Breast epithelium (tissue), 4 donors: ENCODE measurements around the gene GLIPR1L1. TPM values are rescaled to one million over a fixed set of nuclear protein-coding genes. Genes with fewer than 3 reads are reported as not detected.

Experiments
- DNase-seq, 2 donors: peaks; one replicate each; pipeline ENCODE4 v3.0.0-alpha.2; 2019; ENCODE audit warnings: low spot score in 2 of 2
- H3K27ac ChIP-seq, 2 donors: fragments of 200-600 bp; sonication (generic) in 1 of 2; one replicate each; pipeline ENCODE4 v1.5.1; 2016 to 2019; ENCODE audit warnings: mild to moderate bottlenecking in 1 of 2
- H3K27me3 ChIP-seq, 2 donors: fragments of 200-600 bp; sonication (generic) in 1 of 2; one replicate each; pipeline versions ENCODE4 v1.5.1 to v1.6.0; 2017 to 2019; ENCODE audit warnings: control low read depth in 1 of 2, mild to moderate bottlenecking in 1 of 2
- H3K36me3 ChIP-seq: fragments of 200-600 bp; one replicate; pipeline ENCODE4 v1.5.1; 2019
- H3K4me1 ChIP-seq, 2 donors: fragments of 200-600 bp; sonication (generic); one replicate each; pipeline ENCODE4 v1.5.1; 2016 to 2019; ENCODE audit warnings: control low read depth in 1 of 2
- H3K4me3 ChIP-seq, 3 donors: fragments of 200-600 bp; sonication (generic); 1 replicate in 2 of 3; 2 replicates in 1 of 3; pipeline ENCODE4 v1.5.1; 2016 to 2019; ENCODE audit warnings: mild to moderate bottlenecking in 3 of 3, moderate library complexity in 2 of 3
- H3K9me3 ChIP-seq, 2 donors: fragments of 200-600 bp; sonication (generic) in 1 of 2; one replicate each; pipeline ENCODE4 v1.5.1; 2016 to 2019; ENCODE audit warnings: control low read depth in 1 of 2
- POLR2A ChIP-seq: fragments of 450-650 bp; IDR thresholded peaks from one replicate; pipeline ENCODE4 v1.6.1; 2016; ENCODE audit warnings: antibody characterized with exemption, mild to moderate bottlenecking, moderate library complexity
- POLR2AphosphoS5 ChIP-seq, 3 donors: sonication (generic); formaldehyde crosslinking; IDR thresholded peaks; one replicate each; pipeline ENCODE4 v1.6.1; 2017; ENCODE audit warnings: antibody characterized with exemption in 3 of 3
- intact Hi-C: fragments of 100-400 bp; cut with DNase I; formaldehyde crosslinking; loops from one replicate; pipeline ENCODE4 v1.15.1; 2023; ENCODE audit warnings: low total_unique reads
- total RNA-seq, 3 donors: library from RNA; depleted of rRNA; stranded (reverse); fragments of >200 nt; gene quantifications; one replicate each; pipeline ENCODE4 v1.1.0, GENCODE V29; 2016
- TF ChIP-seq, protein P1 (sequence below), 3 donors: fragments of 450-650 bp; IDR thresholded peaks; one replicate each; pipeline ENCODE4 v1.5.1; 2016 to 2017; ENCODE audit warnings: antibody characterized with exemption in 3 of 3, mild to moderate bottlenecking in 3 of 3, moderate library complexity in 3 of 3

The GLIPR1L1 gene
- total RNA-seq, 3 donors from 2014 or later = not detected

DNA sequence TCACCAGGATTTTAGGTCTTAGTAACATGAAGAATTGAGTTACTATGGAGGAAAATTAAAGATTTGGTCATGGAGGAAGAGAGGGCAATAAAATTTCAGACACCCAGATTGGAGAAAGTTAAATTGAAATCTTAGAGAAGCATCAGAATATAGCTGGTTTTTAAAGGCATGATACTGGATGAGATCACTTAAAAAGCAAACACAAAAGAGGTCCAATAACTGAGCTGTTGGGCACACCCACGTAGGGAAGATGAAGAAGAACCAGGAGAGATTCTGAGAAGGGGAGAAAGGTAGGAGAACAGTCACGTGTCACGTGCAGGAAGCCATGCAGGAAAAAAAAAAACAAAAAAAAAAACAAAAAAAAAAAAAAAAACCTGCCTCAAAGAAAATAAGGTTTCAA, 23.1 kb upstream of the GLIPR1L1 start:
- no peaks in the 10 kb centered on the region for H3K36me3 ChIP-seq
- no peak overlapping the region for H3K4me3 ChIP-seq
- no peak for TF ChIP-seq POLR2AphosphoS5 (IDR thresholded peaks at IDR 0.05)
- TF ChIP-seq, protein P1, sequence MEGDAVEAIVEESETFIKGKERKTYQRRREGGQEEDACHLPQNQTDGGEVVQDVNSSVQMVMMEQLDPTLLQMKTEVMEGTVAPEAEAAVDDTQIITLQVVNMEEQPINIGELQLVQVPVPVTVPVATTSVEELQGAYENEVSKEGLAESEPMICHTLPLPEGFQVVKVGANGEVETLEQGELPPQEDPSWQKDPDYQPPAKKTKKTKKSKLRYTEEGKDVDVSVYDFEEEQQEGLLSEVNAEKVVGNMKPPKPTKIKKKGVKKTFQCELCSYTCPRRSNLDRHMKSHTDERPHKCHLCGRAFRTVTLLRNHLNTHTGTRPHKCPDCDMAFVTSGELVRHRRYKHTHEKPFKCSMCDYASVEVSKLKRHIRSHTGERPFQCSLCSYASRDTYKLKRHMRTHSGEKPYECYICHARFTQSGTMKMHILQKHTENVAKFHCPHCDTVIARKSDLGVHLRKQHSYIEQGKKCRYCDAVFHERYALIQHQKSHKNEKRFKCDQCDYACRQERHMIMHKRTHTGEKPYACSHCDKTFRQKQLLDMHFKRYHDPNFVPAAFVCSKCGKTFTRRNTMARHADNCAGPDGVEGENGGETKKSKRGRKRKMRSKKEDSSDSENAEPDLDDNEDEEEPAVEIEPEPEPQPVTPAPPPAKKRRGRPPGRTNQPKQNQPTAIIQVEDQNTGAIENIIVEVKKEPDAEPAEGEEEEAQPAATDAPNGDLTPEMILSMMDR (IDR thresholded peaks at IDR 0.05) = no peak
- no peak for TF ChIP-seq POLR2A
- H3K9me3 ChIP-seq = no peaks in the 10 kb centered on the region
- no peak overlapping the region for H3K27ac ChIP-seq
- intact Hi-C loops = no loop called here
- no peaks in the 10 kb centered on the region for H3K4me1 ChIP-seq
- DNase-seq = no peak
- H3K27me3 ChIP-seq = no peaks in the 10 kb centered on the region

DNA sequence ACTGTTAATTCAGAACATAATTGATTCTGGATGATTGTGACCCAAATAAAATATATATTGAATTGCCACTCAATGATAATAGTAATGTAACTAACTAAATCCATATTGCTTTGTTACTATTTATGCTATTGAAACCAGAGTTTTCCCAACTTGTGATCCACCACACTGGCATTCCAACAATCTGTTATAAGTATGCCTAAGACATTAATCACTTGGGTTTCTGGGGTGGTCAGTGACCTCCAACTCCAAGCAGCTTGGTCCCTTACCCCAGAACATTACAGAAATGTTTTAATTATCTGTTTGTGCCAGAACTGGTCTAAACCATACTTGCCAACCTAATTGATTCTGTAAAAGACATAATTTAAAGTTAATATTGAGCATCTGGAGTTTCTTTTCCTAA, 19.0 kb upstream of the GLIPR1L1 start:
- Histone ChIP-seq H3K36me3 (no peaks in the 10 kb centered on the region), H3K4me1 (no peaks in the 10 kb centered on the region), H3K4me3 (no peak overlapping the region), H3K27ac (no peak overlapping the region), H3K9me3 (no peaks in the 10 kb centered on the region), H3K27me3 (no peaks in the 10 kb centered on the region)
- no peak for TF ChIP-seq POLR2A
- TF ChIP-seq POLR2AphosphoS5 (IDR thresholded peaks at IDR 0.05) = no peak
- TF ChIP-seq, protein P1 (IDR thresholded peaks at IDR 0.05) = no peak
- intact Hi-C loops = loop anchor here (2.0 kb wide), 1 partner anchor 23 kb away; no protein-coding TSS in a partner anchor
- no peak for DNase-seq

DNA sequence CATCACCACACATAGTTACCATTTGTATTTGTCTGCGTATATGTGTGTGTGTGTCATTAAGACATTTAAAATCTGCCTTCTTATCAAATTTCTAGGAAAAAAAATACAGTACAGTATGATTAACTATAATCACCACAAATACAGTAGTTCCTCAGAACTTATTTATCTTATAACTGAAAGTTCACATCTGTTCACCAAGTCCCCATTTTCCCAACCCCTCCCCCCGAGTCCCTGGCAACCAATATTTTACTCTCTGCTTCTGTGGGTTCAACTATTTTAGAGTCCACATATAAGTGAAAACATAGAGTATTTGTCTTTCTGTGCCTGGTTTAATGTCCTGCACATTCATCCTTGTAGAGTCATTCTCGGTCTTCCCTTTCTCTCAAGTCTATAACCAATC, 16.7 kb upstream of the GLIPR1L1 start:
- intact Hi-C loops = no loop called here
- Histone ChIP-seq H3K36me3 (no peaks in the 10 kb centered on the region), H3K4me1 (no peaks in the 10 kb centered on the region), H3K27me3 (no peaks in the 10 kb centered on the region), H3K4me3 (no peak overlapping the region), H3K9me3 (no peaks in the 10 kb centered on the region), H3K27ac (no peak overlapping the region)
- TF ChIP-seq, protein P1 (IDR thresholded peaks at IDR 0.05) = no peak
- TF ChIP-seq POLR2AphosphoS5 (IDR thresholded peaks at IDR 0.05) = no peak
- no peak for TF ChIP-seq POLR2A
- DNase-seq = no peak

DNA sequence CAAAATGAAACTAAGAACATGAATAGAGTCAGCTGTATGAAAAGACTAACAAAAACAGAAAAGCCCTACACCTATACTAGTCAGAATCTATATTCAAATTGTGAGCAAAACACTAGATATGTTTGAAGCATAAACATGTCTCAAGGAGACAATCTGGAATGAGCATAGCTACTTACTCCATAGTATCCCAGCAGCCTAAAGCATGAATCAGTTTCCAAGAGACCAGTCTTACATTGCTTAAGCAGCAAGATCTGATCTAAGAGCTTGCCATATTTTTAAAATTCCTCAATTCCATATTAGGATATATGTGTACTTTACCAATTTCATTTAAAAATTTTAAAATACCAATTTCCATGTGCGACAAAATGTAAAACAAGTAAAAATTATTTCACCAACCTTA, 12.0 kb upstream of the GLIPR1L1 start:
- intact Hi-C loops = no loop called here
- H3K27ac ChIP-seq = no peak overlapping the region
- H3K9me3 ChIP-seq = no peaks in the 10 kb centered on the region
- TF ChIP-seq, protein P1 (IDR thresholded peaks at IDR 0.05) = no peak
- TF ChIP-seq POLR2A (no peak), POLR2AphosphoS5 (IDR thresholded peaks at IDR 0.05) (no peak)
- no peaks in the 10 kb centered on the region for H3K36me3 ChIP-seq
- no peaks in the 10 kb centered on the region for H3K4me1 ChIP-seq
- H3K27me3 ChIP-seq = no peaks in the 10 kb centered on the region
- H3K4me3 ChIP-seq = no peak overlapping the region
- DNase-seq = no peak

DNA sequence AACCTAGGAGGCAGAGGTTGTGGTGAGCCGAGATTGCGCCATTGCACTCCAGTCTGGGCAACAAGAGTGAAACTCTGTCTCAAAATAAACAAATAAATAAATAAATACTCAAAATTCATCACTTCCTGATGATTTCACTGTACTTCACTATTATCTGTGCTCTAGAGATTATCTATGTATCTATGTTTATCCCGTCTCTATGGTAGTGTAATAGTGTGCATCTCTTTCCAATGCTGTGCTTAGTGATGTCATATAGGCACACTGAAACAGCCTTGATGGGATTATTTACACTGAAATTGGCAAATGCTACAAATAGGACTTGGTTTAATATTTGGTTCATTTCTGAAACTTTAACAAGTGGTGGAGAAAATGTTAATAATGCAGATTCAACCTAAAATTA, 10.8 kb upstream of the GLIPR1L1 start:
- Histone ChIP-seq H3K27ac (no peak overlapping the region), H3K9me3 (no peaks in the 10 kb centered on the region), H3K36me3 (no peaks in the 10 kb centered on the region), H3K4me3 (no peak overlapping the region), H3K27me3 (no peaks in the 10 kb centered on the region), H3K4me1 (no peaks in the 10 kb centered on the region)
- intact Hi-C loops = no loop called here
- TF ChIP-seq POLR2AphosphoS5 (IDR thresholded peaks at IDR 0.05) = no peak
- TF ChIP-seq, protein P1 (IDR thresholded peaks at IDR 0.05) = no peak
- TF ChIP-seq POLR2A = no peak
- DNase-seq = no peak
